IPS-15b (cell line): Measurements from ENCODE around the gene MAGI2.

Experiments used
- H3K27me3 ChIP-seq: one replicate; pipeline ENCODE4 v1.6.1; 2013; ENCODE audit warnings: low read length; ENCODE audit not compliant: control insufficient read depth, insufficient read depth
- H3K36me3 ChIP-seq: one replicate; pipeline ENCODE4 v1.6.1; 2013; ENCODE audit warnings: low read length; ENCODE audit not compliant: control insufficient read depth, insufficient read depth
- H3K4me1 ChIP-seq: one replicate; pipeline ENCODE4 v1.6.1; 2013; ENCODE audit warnings: mild to moderate bottlenecking, low read length; ENCODE audit not compliant: control insufficient read depth, insufficient read depth
- H3K4me3 ChIP-seq: one replicate; pipeline ENCODE4 v1.5.1; 2013; ENCODE audit warnings: low read depth, low read length
- H3K9ac ChIP-seq: one replicate; pipeline ENCODE4 v1.6.1; 2013; ENCODE audit warnings: low read depth, mild to moderate bottlenecking, low read length
- H3K9me3 ChIP-seq: one replicate; pipeline ENCODE4 v1.6.1; 2013; ENCODE audit warnings: mild to moderate bottlenecking, low read length; ENCODE audit not compliant: control insufficient read depth, insufficient read depth

MAGI2 gene

DNA sequence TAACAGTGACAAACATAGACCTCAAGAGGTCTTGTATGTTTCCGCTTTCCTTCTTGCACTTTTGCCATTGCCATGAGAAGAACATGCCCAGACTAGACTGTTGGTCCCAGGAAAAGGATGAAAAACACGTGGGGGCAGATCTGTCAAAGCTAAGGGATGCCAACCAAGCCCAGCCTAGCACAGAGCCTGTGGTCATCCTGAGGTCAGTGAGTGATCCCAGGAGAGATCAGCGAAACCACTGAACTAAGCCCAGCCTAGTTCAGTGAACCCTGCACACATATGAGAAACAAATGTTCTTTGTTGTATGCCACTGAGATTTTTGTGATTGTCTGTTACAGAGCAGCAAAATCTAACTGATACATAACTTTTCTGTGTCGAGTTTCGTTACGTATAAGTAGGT lies 718.8 kb downstream of the MAGI2 start:
- no peaks in the 10 kb centered on the region for H3K4me1 ChIP-seq
- H3K9me3 ChIP-seq, result no peaks in the 10 kb centered on the region
- no peaks in the 10 kb centered on the region for H3K36me3 ChIP-seq
- H3K27me3 ChIP-seq, result no peaks in the 10 kb centered on the region
- no peak overlapping the region for H3K9ac ChIP-seq
- H3K4me3 ChIP-seq, result no peak overlapping the region

DNA sequence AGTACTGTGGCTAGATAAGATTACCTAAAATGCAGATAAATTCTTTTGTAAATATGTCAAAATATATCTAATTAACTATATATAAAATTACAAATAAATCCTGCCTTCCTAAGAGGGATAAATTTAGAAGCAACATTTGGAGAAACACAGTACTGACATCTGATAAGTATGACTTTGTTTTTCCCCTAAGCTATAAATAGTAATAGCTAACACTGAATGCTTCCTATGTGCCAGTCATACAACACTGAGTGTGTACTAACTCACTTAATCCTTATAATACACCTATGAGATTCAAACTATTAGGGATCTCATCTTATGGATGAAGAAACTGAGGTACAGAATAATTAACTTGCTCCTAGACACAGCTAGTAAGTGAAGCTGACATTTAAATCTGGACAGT lies 733.4 kb downstream of the MAGI2 start:
- H3K36me3 ChIP-seq, result no peaks in the 10 kb centered on the region
- H3K4me3 ChIP-seq, result no peak overlapping the region
- H3K9ac ChIP-seq, result no peak overlapping the region
- no peaks in the 10 kb centered on the region for H3K27me3 ChIP-seq
- peaks cover 4% of the 10 kb centered on the region for H3K4me1 ChIP-seq
- no peaks in the 10 kb centered on the region for H3K9me3 ChIP-seq

DNA sequence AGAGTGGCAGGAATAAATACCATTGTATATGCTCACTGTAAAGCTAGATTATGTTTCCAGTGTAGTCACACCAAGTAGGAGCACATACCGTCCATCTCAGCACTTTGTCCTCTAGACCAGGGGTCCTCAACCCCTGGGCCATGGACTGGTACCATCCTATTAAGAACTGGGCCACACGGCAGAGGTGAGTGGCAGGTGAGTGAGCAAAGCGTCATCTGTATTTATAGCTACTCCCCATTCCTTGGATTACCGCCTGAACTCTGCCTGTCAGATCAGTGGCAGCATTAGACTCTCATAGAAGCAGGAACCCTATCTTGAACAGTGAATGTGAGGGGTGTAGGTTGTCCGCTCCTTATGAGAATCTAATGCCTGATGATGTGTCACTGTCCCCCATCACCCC lies 735.3 kb downstream of the MAGI2 start:
- Histone ChIP-seq H3K9ac (no peak overlapping the region), H3K4me3 (no peak overlapping the region), H3K27me3 (no peaks in the 10 kb centered on the region), H3K9me3 (no peaks in the 10 kb centered on the region), H3K36me3 (no peaks in the 10 kb centered on the region), H3K4me1 (peaks cover 4% of the 10 kb centered on the region)

DNA sequence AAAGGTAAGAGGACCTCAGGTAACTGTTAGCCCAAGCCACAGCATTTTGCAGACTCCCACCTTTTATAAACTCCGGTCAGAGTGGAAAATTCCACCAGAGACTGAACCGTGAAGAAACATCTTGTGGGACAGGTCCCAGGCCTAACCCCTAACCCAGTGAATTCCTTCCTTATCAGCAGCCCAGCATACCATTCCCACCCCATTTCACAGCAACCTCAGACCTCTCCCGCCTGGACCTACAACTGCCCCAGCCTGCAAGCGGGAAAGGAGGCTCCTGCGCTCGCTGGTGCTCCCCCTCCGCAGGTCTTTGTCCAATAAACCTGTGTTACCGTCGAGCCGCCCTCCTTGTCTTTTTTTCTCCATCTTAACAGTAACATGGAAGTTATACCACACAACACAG lies 736.6 kb downstream of the MAGI2 start:
- no peak overlapping the region for H3K4me3 ChIP-seq
- no peaks in the 10 kb centered on the region for H3K27me3 ChIP-seq
- H3K9ac ChIP-seq, result no peak overlapping the region
- no peaks in the 10 kb centered on the region for H3K9me3 ChIP-seq
- H3K36me3 ChIP-seq, result no peaks in the 10 kb centered on the region
- H3K4me1 ChIP-seq, result peaks cover 4% of the 10 kb centered on the region

DNA sequence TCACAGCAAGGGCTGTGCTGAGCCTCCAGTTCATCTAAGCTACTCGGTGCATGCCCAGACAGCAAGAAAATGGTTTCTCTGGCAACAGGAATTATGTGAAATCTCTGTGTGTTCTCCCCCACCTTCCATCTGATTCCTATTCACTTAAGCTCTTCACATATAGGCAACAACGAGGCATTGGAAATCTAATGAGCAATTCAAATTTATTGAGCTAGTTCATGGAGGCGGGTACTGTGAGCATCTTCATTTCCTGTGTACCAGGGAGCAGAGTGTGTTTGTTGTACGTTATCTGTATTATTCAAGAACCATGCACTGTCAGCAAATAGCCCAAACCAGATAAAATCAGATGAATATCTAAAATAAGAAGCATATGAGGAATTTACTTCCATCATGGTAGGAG lies 739.1 kb downstream of the MAGI2 start:
- no peak overlapping the region for H3K9ac ChIP-seq
- H3K4me3 ChIP-seq, result no peak overlapping the region
- H3K4me1 ChIP-seq, result peaks cover 4% of the 10 kb centered on the region
- H3K9me3 ChIP-seq, result no peaks in the 10 kb centered on the region
- no peaks in the 10 kb centered on the region for H3K27me3 ChIP-seq
- no peaks in the 10 kb centered on the region for H3K36me3 ChIP-seq

DNA sequence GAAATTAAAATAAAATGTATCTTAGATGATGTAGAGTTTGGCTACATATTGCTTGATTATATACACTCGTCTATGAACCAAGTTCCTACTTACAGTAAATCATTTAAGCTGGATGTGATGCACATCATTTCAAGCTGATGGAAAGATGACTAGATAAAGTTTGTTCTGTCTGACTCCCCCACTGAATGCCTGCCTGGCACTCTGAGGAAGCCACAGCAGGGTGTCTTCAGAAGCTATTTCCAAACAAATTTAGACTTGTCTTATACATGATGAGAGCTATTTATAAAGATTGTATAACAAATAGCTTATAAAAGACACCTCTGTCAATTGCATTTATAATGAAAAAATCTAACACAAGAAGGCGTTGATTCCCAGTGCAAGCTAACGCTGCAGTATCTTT lies 741.4 kb downstream of the MAGI2 start:
- peaks cover 4% of the 10 kb centered on the region for H3K4me1 ChIP-seq

DNA sequence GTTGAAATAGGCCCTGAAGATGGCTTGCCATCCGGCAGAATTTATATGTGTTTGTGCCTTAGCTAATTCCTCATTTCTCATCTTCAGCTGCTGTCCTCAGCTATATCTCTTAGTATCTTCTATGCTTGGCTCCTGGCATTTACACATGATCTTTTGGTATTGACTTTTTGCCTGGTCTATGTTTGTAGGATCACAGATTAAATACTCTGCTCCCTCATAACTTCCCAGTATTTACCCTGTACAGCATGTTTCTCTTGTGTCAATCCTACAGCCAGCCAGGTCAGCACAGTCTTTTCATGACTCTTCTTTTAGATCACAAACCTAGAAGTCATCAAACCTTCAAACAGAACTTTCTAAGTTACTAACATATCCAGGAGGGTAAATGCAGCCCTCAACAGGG lies 743.8 kb downstream of the MAGI2 start:
- H3K9me3 ChIP-seq, result no peaks in the 10 kb centered on the region
- no peak overlapping the region for H3K9ac ChIP-seq
- H3K27me3 ChIP-seq, result no peaks in the 10 kb centered on the region
- H3K4me1 ChIP-seq, result no peaks in the 10 kb centered on the region
- no peak overlapping the region for H3K4me3 ChIP-seq
- H3K36me3 ChIP-seq, result no peaks in the 10 kb centered on the region

More for the DNA sequence above, 741.4 kb downstream of the MAGI2 start:
- no peaks in the 10 kb centered on the region for H3K36me3 ChIP-seq
- no peaks in the 10 kb centered on the region for H3K9me3 ChIP-seq
- H3K9ac ChIP-seq, result no peak overlapping the region
- H3K27me3 ChIP-seq, result no peaks in the 10 kb centered on the region
- no peak overlapping the region for H3K4me3 ChIP-seq

DNA sequence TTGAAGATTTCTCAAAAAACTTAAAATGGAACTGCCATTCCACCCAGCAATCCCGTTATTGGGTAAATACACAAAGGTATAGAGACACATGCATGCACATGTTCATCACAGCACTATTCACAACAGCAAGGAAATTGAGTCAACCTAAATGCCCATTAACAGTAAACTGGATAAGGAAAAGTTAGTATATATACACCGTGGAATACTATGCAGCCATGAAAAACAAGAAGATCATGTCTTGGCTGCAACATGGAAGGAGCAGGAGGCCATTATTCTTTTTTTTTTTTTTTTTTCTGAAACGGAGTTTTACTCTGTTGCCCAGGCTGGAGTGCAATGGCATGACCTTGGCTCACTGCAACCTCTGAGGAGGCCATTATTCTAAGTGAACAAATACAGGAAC lies 749.0 kb downstream of the MAGI2 start:
- Histone ChIP-seq H3K9ac (no peak overlapping the region), H3K27me3 (no peaks in the 10 kb centered on the region), H3K36me3 (no peaks in the 10 kb centered on the region), H3K4me1 (no peaks in the 10 kb centered on the region), H3K4me3 (no peak overlapping the region), H3K9me3 (no peaks in the 10 kb centered on the region)

DNA sequence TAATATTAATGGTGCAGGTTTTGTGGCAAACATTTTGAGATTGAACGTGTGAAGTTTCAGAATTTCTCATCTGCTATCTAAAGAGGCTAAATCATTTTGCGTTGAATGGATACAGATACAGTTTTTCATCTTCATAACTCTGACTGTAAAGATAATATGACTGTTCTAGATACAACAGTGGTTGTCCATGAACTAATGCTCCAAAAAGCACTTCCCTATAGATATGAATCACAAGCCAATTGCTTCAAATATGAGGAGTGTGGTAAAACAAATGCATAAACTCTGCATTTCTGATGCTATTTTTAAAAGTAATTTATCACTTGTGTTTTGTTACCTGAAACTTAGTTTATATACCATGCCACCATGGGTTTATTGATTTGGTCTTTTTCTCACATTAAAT lies 750.1 kb downstream of the MAGI2 start:
- H3K27me3 ChIP-seq, result no peaks in the 10 kb centered on the region
- H3K4me3 ChIP-seq, result no peak overlapping the region
- H3K9me3 ChIP-seq, result no peaks in the 10 kb centered on the region
- H3K4me1 ChIP-seq, result no peaks in the 10 kb centered on the region
- H3K9ac ChIP-seq, result no peak overlapping the region
- no peaks in the 10 kb centered on the region for H3K36me3 ChIP-seq

DNA sequence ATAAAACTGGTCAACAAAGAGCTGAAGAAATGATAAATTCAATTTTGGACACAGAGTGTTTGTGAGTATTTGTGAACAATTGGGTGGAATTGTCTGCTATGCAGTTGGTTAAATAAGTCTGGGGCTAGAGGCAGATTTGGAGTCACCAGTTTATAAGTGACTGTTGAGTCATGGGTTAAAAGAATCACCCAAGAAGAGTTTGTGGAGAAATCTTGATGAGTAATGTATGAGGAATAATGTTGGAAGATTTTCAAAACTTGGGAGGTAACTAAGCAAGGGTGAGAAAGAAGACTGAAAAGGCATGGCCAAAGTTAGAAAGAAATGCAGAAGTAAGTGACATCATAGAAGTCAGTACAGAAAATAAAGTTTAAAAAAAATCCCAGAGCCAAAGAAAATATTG lies 750.7 kb downstream of the MAGI2 start:
- Histone ChIP-seq H3K9me3 (no peaks in the 10 kb centered on the region), H3K36me3 (no peaks in the 10 kb centered on the region), H3K9ac (no peak overlapping the region)

DNA sequence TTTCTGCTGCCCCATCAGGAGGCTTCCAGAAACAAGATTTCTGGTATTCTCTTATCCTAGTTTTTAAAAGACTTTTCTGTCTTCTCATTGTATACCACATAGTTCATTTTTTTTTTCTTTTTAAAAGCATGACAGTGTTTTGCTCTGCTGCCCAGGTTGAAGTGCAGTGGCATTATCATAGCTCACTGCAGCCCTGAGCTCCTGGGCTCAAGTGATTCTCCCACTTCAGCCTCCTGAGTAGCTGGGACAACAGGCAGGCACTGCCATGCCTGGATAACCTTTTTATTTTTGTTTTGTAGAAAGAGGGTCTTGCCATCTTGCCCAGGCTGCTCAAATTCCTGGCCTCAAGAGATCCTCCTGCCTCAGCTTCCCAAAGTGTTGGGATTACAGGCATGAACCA lies 757.6 kb downstream of the MAGI2 start:
- no peak overlapping the region for H3K9ac ChIP-seq
- H3K4me1 ChIP-seq, result no peaks in the 10 kb centered on the region
- H3K9me3 ChIP-seq, result no peaks in the 10 kb centered on the region
- no peak overlapping the region for H3K4me3 ChIP-seq
- no peaks in the 10 kb centered on the region for H3K27me3 ChIP-seq
- H3K36me3 ChIP-seq, result no peaks in the 10 kb centered on the region

More for the DNA sequence above, 750.7 kb downstream of the MAGI2 start:
- Histone ChIP-seq H3K4me1 (no peaks in the 10 kb centered on the region), H3K27me3 (no peaks in the 10 kb centered on the region), H3K4me3 (no peak overlapping the region)

DNA sequence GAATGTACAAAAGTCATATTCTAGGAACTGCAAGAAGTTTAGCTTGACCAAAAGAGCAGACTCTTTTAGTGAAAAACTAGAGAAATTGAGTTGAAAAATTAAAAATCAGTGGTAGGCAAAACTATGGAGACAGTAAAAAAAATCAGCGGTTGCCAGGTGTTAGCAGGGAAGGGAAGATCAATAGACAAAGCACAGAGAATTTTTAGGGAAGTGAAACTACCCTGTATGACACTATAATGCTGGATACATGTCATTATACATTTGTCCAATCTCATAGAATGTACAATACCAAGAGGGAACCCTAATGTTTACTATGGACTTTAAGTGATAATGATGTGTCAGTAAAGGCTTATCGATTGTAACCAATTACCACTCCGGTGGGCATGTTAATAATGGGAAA lies 761.9 kb downstream of the MAGI2 start:
- Histone ChIP-seq H3K27me3 (no peaks in the 10 kb centered on the region), H3K4me1 (no peaks in the 10 kb centered on the region), H3K36me3 (no peaks in the 10 kb centered on the region), H3K9me3 (no peaks in the 10 kb centered on the region), H3K9ac (no peak overlapping the region), H3K4me3 (no peak overlapping the region)

DNA sequence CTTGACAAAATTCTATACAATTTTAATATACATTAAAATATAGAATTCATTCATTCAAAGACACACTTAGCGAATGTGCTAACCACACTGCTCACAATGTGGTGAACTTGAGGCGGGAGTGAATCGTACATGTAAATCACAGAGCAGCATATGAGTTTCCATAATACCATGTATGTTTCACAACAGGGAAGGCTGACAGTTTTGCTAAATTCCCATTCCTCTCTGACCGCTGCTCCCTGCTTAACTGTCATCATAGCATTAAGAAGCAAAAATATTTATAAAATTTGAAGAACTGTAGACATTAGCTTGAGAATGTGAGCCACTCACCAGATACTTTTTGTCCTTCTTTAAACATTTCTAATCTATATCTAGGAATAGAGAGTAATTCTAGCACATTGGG lies 763.3 kb downstream of the MAGI2 start:
- no peak overlapping the region for H3K4me3 ChIP-seq
- H3K4me1 ChIP-seq, result peaks cover 2% of the 10 kb centered on the region
- H3K36me3 ChIP-seq, result no peaks in the 10 kb centered on the region
- no peak overlapping the region for H3K9ac ChIP-seq
- no peaks in the 10 kb centered on the region for H3K27me3 ChIP-seq
- no peaks in the 10 kb centered on the region for H3K9me3 ChIP-seq
